ENCODE data around the gene AGPS.
"Not testable (repeated sequence)": the region's sequence is repeated elsewhere in the genome, so short reads cannot be mapped to it uniquely, and the experiment has no call there.

The AGPS gene

DNA sequence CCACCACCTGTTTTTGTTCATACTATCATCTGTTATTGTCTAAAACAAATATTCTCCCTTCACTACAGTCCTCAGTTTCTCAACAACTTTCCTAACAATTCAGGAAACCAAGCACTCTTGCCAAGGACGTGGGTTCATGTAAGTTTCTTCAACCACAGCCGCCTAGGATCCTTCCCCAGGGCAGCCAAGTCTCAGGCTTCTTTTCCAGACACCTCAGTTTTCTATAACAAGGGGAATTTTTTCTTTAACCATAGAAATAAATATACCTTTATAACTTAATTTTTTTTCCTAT is 39.4 kb upstream of the AGPS start:
- no peak overlapping the region for H3K4me3 ChIP-seq (ENCODE audit: low read length)
- no peaks in the 10 kb centered on the region for H3F3A ChIP-seq (ENCODE audit: control insufficient read depth, insufficient read depth)
- no peaks in the 10 kb centered on the region for H3K36me3 ChIP-seq (ENCODE audit: control insufficient read depth, low read length)
- H3K79me2 ChIP-seq (ENCODE audit: control insufficient read depth, low read length) = no peaks in the 10 kb centered on the region
- no peaks in the 10 kb centered on the region for H3K4me1 ChIP-seq (ENCODE audit: control insufficient read depth, low read length)
- peaks cover 3% of the 10 kb centered on the region; the same call in 1 of the 2 replicates for H3K9me3 ChIP-seq (ENCODE audit: control insufficient read depth, insufficient read depth, low read length)
- no peak overlapping the region for H3K27ac ChIP-seq (ENCODE audit: low read depth, low read length)
- H4K20me1 ChIP-seq (ENCODE audit: control insufficient read depth, insufficient read depth, low read depth, low read length) = no peaks in the 10 kb centered on the region
- H3K27me3 ChIP-seq (ENCODE audit: control insufficient read depth, low read length) = 0 out of 2 replicates have a peak, but pooled peaks cover 4% of the 10 kb centered on the region
- H3K4me2 ChIP-seq (ENCODE audit: low read length) = no peak overlapping the region
- no peaks in the 10 kb centered on the region for H3K9me2 ChIP-seq (replicated peaks; ENCODE audit: control insufficient read depth, low read length)
- TF ChIP-seq, protein P1, sequence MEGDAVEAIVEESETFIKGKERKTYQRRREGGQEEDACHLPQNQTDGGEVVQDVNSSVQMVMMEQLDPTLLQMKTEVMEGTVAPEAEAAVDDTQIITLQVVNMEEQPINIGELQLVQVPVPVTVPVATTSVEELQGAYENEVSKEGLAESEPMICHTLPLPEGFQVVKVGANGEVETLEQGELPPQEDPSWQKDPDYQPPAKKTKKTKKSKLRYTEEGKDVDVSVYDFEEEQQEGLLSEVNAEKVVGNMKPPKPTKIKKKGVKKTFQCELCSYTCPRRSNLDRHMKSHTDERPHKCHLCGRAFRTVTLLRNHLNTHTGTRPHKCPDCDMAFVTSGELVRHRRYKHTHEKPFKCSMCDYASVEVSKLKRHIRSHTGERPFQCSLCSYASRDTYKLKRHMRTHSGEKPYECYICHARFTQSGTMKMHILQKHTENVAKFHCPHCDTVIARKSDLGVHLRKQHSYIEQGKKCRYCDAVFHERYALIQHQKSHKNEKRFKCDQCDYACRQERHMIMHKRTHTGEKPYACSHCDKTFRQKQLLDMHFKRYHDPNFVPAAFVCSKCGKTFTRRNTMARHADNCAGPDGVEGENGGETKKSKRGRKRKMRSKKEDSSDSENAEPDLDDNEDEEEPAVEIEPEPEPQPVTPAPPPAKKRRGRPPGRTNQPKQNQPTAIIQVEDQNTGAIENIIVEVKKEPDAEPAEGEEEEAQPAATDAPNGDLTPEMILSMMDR (IDR thresholded peaks at IDR 0.05; ENCODE audit: low read depth, low read length, poor library complexity, severe bottlenecking) = no peak
- no peak for TF ChIP-seq EZH2phosphoT487 (IDR thresholded peaks at IDR 0.05; ENCODE audit: borderline replicate concordance, low read length)

GRCh38 chr2:177354541-177354940 is 38.0 kb upstream of the AGPS start:
- not testable (repeated sequence) for H3K36me3 ChIP-seq (ENCODE audit: control insufficient read depth, low read length); H3F3A ChIP-seq (ENCODE audit: control insufficient read depth, insufficient read depth); H3K9me3 ChIP-seq (ENCODE audit: control insufficient read depth, insufficient read depth, low read length); H3K27ac ChIP-seq (ENCODE audit: low read depth, low read length); H3K9me2 ChIP-seq (replicated peaks; ENCODE audit: control insufficient read depth, low read length); H4K20me1 ChIP-seq (ENCODE audit: control insufficient read depth, insufficient read depth, low read depth, low read length); H3K4me1 ChIP-seq (ENCODE audit: control insufficient read depth, low read length); H3K4me2 ChIP-seq (ENCODE audit: low read length); H3K4me3 ChIP-seq (ENCODE audit: low read length); H3K27me3 ChIP-seq (ENCODE audit: control insufficient read depth, low read length); H3K79me2 ChIP-seq (ENCODE audit: control insufficient read depth, low read length)

GRCh38 chr2:177355874-177356273 is 36.7 kb upstream of the AGPS start:
- Histone ChIP-seq H3F3A (ENCODE audit: control insufficient read depth, insufficient read depth) (no peaks in the 10 kb centered on the region), H4K20me1 (ENCODE audit: control insufficient read depth, insufficient read depth, low read depth, low read length) (no peaks in the 10 kb centered on the region), H3K79me2 (ENCODE audit: control insufficient read depth, low read length) (no peaks in the 10 kb centered on the region), H3K27ac (ENCODE audit: low read depth, low read length) (no peak overlapping the region), H3K4me2 (ENCODE audit: low read length) (no peak overlapping the region), H3K27me3 (ENCODE audit: control insufficient read depth, low read length) (0 out of 2 replicates have a peak, but pooled peaks cover 7% of the 10 kb centered on the region), H3K36me3 (ENCODE audit: control insufficient read depth, low read length) (no peaks in the 10 kb centered on the region), H3K4me3 (ENCODE audit: low read length) (no peak overlapping the region), H3K9me2 (replicated peaks; ENCODE audit: control insufficient read depth, low read length) (no peaks in the 10 kb centered on the region), H3K4me1 (ENCODE audit: control insufficient read depth, low read length) (no peaks in the 10 kb centered on the region), H3K9me3 (ENCODE audit: control insufficient read depth, insufficient read depth, low read length) (no peaks in the 10 kb centered on the region)
- TF ChIP-seq EZH2phosphoT487 (IDR thresholded peaks at IDR 0.05; ENCODE audit: borderline replicate concordance, low read length) = no peak
- TF ChIP-seq, protein P1 (IDR thresholded peaks at IDR 0.05; ENCODE audit: low read depth, low read length, poor library complexity, severe bottlenecking) = no peak

- H3F3A ChIP-seq (ENCODE audit: control insufficient read depth, insufficient read depth) = no peaks in the 10 kb centered on the region
- no peak for TF ChIP-seq EZH2phosphoT487 (IDR thresholded peaks at IDR 0.05; ENCODE audit: borderline replicate concordance, low read length)
- TF ChIP-seq, protein P1 (IDR thresholded peaks at IDR 0.05; ENCODE audit: low read depth, low read length, poor library complexity, severe bottlenecking) = no peak
- no peak overlapping the region for H3K27ac ChIP-seq (ENCODE audit: low read depth, low read length)
- H3K36me3 ChIP-seq (ENCODE audit: control insufficient read depth, low read length) = no peaks in the 10 kb centered on the region
- H3K9me2 ChIP-seq (replicated peaks; ENCODE audit: control insufficient read depth, low read length) = no peaks in the 10 kb centered on the region
- no peaks in the 10 kb centered on the region for H3K9me3 ChIP-seq (ENCODE audit: control insufficient read depth, insufficient read depth, low read length)
- 0 out of 2 replicates have a peak, but pooled peaks cover 7% of the 10 kb centered on the region for H3K27me3 ChIP-seq (ENCODE audit: control insufficient read depth, low read length)
- no peaks in the 10 kb centered on the region for H4K20me1 ChIP-seq (ENCODE audit: control insufficient read depth, insufficient read depth, low read depth, low read length)
- no peak overlapping the region for H3K4me2 ChIP-seq (ENCODE audit: low read length)
- H3K4me3 ChIP-seq (ENCODE audit: low read length) = no peak overlapping the region
- no peaks in the 10 kb centered on the region for H3K79me2 ChIP-seq (ENCODE audit: control insufficient read depth, low read length)
- H3K4me1 ChIP-seq (ENCODE audit: control insufficient read depth, low read length) = no peaks in the 10 kb centered on the region
Observed at GRCh38 chr2:177359836-177360595, 32.6 kb upstream of the AGPS start.
